Measurements from ENCODE around the gene ATP11B.
A peak's percentile ranks its signal among the peaks of the same experiment; 100 is the strongest.

The ATP11B gene

DNA sequence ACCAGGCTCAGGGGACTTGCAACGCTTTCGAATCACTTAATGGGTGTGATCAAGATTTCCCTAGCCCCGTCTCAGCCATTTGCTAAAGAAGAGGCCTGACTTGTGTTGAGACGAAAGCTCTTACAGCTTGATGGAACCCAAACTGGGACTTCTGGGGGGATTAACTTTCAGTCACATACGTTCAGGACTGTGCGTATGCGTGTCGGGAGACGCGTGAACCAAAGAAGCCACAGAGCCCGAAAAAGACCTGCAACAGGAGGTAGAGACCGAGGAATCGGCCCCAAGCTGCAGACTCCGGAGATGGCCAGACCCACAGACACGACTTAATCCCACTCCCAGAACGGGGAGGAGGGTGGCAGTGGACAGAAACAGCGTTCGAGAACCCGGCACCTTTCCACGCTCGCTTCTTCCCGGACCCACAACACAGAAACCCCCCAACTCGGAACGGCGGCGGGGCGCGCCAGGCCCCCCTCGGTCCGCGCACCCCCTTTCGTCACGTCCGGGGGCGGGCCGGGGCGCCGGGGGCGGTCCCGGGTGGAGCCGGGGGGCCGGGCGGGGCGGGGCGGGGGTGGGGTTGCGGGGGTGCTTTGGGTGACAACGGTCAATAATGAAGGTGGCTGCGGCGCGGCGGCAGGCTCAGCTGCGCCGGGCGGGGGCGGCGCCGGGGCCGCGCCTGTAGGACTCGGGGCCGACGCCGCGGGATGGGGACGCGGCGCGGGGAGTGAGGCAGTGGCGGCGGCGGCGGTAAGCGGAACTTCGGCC, at the start of gene ATP11B:
Gene ATP11B, plus strand, starts transcription at position 604 of the 762 bp plus-strand sequence. CDS start 256 bp downstream, outside the sequence.
- TF ChIP-seq, protein P1, sequence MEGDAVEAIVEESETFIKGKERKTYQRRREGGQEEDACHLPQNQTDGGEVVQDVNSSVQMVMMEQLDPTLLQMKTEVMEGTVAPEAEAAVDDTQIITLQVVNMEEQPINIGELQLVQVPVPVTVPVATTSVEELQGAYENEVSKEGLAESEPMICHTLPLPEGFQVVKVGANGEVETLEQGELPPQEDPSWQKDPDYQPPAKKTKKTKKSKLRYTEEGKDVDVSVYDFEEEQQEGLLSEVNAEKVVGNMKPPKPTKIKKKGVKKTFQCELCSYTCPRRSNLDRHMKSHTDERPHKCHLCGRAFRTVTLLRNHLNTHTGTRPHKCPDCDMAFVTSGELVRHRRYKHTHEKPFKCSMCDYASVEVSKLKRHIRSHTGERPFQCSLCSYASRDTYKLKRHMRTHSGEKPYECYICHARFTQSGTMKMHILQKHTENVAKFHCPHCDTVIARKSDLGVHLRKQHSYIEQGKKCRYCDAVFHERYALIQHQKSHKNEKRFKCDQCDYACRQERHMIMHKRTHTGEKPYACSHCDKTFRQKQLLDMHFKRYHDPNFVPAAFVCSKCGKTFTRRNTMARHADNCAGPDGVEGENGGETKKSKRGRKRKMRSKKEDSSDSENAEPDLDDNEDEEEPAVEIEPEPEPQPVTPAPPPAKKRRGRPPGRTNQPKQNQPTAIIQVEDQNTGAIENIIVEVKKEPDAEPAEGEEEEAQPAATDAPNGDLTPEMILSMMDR (IDR thresholded peaks at IDR 0.05; ENCODE audit: low read length, missing control alignments) = no peak
- DNase-seq (ENCODE audit: low read depth) = peak; percentile 49
- H3K4me3 ChIP-seq (replicated peaks; ENCODE audit: low read depth, low read length) = peak within 1 kb of the TSS; percentile 83

DNA sequence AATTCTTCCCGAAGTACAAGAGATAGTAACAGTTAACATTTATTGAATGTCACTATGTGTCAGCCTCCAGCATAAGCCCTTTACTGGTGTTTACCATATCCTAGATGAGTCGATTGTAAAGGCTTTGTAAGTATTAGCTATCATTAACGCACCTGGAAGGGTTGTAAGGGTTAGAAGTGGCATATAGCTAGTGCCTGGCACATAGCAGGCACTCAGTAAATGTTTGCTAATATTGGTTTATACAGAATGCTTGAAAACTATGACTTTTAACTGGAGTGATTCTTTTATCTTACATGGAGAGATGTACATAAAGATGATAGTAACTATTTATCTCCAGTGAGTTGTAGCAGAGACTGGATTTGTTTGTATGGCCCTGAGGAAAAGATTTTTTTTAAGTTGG, 46.3 kb upstream of the ATP11B start:
- DNase-seq (ENCODE audit: low read depth) = no peak
- no peak overlapping the region for H3K4me3 ChIP-seq (replicated peaks; ENCODE audit: low read depth, low read length)
- TF ChIP-seq, protein P1 (IDR thresholded peaks at IDR 0.05; ENCODE audit: low read length, missing control alignments) = no peak

DNA sequence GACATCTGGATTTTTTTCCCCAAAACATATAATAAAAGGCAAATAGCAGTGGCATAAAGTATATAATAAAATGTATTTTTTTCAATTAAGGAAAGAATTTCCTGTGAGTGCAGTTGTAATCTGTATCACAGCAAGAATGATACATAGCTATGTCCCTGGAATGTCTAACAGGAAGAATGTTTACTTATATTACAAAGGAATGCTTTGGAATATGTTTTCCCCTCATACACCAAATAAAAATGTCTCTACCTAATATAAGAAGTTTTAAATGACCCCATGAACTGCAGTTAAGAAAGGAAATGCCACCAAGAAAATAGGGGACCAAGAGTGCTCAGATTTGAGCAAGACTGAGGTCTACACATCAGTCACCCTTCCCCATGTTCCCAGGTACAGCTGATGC, 38.0 kb upstream of the ATP11B start:
- TF ChIP-seq, protein P1 (IDR thresholded peaks at IDR 0.05; ENCODE audit: low read length, missing control alignments) = no peak
- no peak overlapping the region for H3K4me3 ChIP-seq (replicated peaks; ENCODE audit: low read depth, low read length)

DNA sequence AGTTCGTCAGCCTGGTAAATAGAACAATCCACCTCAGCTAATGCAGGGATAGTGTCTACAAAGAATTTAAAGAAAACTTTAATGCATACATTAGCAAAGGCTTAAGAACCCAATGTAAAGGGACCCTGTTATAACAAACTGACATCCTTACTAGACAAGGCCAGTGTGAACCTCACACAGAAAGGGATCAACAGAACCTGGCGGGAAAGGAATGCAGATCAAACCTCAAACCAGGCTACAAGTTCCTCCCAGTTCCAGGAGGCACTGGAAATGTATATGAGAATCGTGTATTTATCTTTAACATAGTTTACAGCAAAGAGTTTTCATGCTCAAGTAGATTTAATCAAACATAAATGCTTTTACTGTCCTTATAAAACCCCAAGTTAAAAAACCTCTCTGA, 37.6 kb upstream of the ATP11B start:
- DNase-seq (ENCODE audit: low read depth) = no peak
- TF ChIP-seq, protein P1 (IDR thresholded peaks at IDR 0.05; ENCODE audit: low read length, missing control alignments) = no peak

More for the DNA sequence above, 38.0 kb upstream of the ATP11B start:
- DNase-seq (ENCODE audit: low read depth) = peak; percentile 49

DNA sequence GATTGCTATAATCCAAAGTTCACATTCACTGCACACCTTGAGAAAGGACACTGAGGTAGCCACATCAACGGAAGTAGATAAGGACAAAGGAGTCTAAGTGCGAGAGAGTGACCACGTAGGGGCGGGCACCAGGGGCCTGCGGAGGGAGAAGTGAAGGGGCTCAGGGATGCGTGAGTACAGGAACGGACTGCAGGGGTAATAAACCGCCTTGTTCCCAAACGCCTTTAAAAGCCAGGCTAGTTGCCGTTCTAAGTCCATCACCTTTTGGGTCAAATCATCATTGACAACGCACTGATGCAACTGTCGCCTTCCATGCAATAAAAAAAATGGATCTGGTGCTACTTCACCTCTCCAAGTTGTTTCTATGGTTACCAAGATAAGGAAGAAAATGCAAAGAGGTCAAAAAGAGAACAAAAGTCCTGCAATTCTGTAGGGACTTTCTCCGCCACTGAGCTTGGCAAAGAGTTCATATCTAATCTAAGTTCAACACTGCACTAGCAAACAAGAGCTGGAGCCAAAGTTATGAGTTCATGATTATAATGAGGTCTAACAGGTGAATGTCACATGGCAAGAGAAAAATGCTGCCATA, 32.6 kb upstream of the ATP11B start:
- TF ChIP-seq, protein P1 (IDR thresholded peaks at IDR 0.05; ENCODE audit: low read length, missing control alignments) = no peak

More for the DNA sequence above, 37.6 kb upstream of the ATP11B start:
- no peak overlapping the region for H3K4me3 ChIP-seq (replicated peaks; ENCODE audit: low read depth, low read length)

DNA sequence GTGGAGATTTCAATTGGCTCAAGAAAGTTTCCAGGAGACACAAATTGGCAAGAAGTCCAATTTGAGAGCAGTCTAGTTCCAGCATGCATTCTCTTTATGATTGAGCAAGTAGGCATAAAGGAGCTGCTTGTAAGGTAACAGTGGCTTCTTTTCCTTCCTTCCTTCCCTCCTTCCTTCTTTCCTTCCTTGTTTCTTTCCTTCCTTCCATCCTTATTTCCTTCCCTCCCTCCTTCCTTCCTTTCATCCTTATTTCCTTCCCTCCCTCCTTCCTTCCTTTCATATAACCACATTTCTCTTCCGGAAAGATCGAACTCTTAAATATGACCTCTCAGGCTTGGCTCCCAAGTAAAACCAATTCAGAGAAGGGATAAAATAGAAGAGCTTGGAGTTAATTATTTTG, 29.4 kb upstream of the ATP11B start:
- no peak for DNase-seq (ENCODE audit: low read depth)
- H3K4me3 ChIP-seq (replicated peaks; ENCODE audit: low read depth, low read length) = no peak overlapping the region
- TF ChIP-seq, protein P1 (IDR thresholded peaks at IDR 0.05; ENCODE audit: low read length, missing control alignments) = no peak

More for the DNA sequence above, 32.6 kb upstream of the ATP11B start:
- no peak for DNase-seq (ENCODE audit: low read depth)
- H3K4me3 ChIP-seq (replicated peaks; ENCODE audit: low read depth, low read length) = no peak overlapping the region

Data from fibroblast of pulmonary artery (primary cell).